Uterus (tissue), 4 donors: ENCODE results near the gene FSIP1. TPM values are rescaled to one million over a fixed set of nuclear protein-coding genes. Genes with fewer than 3 reads are reported as not detected.

Experiments
- DNase-seq, 2 donors: peaks; one replicate each; pipeline ENCODE4 v3.0.0-alpha.2; 2019 to 2020
- H3K27ac ChIP-seq, 2 donors: fragments of 200-600 bp; sonication (generic); 1 replicate in 1 of 2; 2 replicates in 1 of 2; pipeline ENCODE4 v1.5.1; 2016 to 2018
- H3K27me3 ChIP-seq, 2 donors: fragments of 200-600 bp; sonication (generic); one replicate each; pipeline ENCODE4 v1.5.1; 2018 to 2019; ENCODE audit warnings: control low read depth in 1 of 2
- H3K36me3 ChIP-seq, 2 donors: fragments of 200-600 bp; sonication (generic); one replicate each; pipeline ENCODE4 v1.5.1; 2019; ENCODE audit warnings: control low read depth in 1 of 2
- H3K4me1 ChIP-seq, 2 donors: fragments of 200-600 bp; sonication (generic); one replicate each; pipeline ENCODE4 v1.5.1; 2018 to 2019; ENCODE audit warnings: control low read depth in 1 of 2
- H3K4me3 ChIP-seq, 2 donors: fragments of 200-600 bp; sonication (generic); 1 replicate in 1 of 2; 2 replicates in 1 of 2; pipeline ENCODE4 v1.5.1; 2018 to 2019; ENCODE audit warnings: mild to moderate bottlenecking in 1 of 2
- H3K9me3 ChIP-seq, 2 donors: fragments of 200-600 bp; sonication (generic); one replicate each; pipeline ENCODE4 v1.5.1; 2019; ENCODE audit warnings: control low read depth in 1 of 2
- CTCF ChIP-seq, 4 experiments: fragments of 200-600 bp in 2 of 4; fragments of 450-650 bp in 2 of 4; sonication (generic) in 2 of 4; IDR thresholded peaks; one replicate each; pipeline ENCODE4 v1.5.1; 2016 to 2019; ENCODE audit warnings: antibody characterized with exemption in 4 of 4, mild to moderate bottlenecking in 2 of 4, moderate library complexity in 1 of 4
- POLR2A ChIP-seq, 2 donors: fragments of 450-650 bp; IDR thresholded peaks; one replicate each; pipeline ENCODE4 v1.6.1; 2016; ENCODE audit warnings: antibody characterized with exemption in 2 of 2, mild to moderate bottlenecking in 1 of 2, moderate library complexity in 1 of 2
- intact Hi-C: fragments of 100-400 bp; cut with DNase I; formaldehyde crosslinking; loops from one replicate; pipeline ENCODE4 v1.15.1; 2023; ENCODE audit warnings: low total_unique reads
- total RNA-seq, 4 donors: library from RNA; depleted of rRNA in 3 of 4; stranded (reverse); fragments of >200 nt in 3 of 4; gene quantifications; one replicate each; pipeline versions ENCODE4 v1.1.0 to v1.2.4, GENCODE V29; 2014 to 2023
- donor health status: DM: yes; HTN: yes; CAD: no.

Gene FSIP1
- total RNA-seq, 4 donors from 2014 or later = 0.77 to 4.3 (median 2.6) TPM

- intact Hi-C loops = no loop called here
- TF ChIP-seq POLR2A (IDR thresholded peaks at IDR 0.05) (no peak), CTCF (IDR thresholded peaks at IDR 0.05) (no peak)
Measured at GRCh38 chr15:39699516-39700374, 82.9 kb downstream of the FSIP1 start.

GRCh38 chr15:39698444-39699390 is 83.9 kb downstream of the FSIP1 start:
- Histone ChIP-seq H3K36me3 (no peaks in the 10 kb centered on the region), H3K4me3 (no peak overlapping the region), H3K27me3 (no peaks in the 10 kb centered on the region), H3K9me3 (no peaks in the 10 kb centered on the region), H3K27ac (no peak overlapping the region), H3K4me1 (no peaks in the 10 kb centered on the region)
- intact Hi-C loops = no loop called here
- TF ChIP-seq POLR2A (IDR thresholded peaks at IDR 0.05) (no peak), CTCF (IDR thresholded peaks at IDR 0.05) (no peak)
- no peak for DNase-seq

More at GRCh38 chr15:39699516-39700374, 82.9 kb downstream of the FSIP1 start:
- Histone ChIP-seq H3K4me3 (no peak overlapping the region), H3K27ac (no peak overlapping the region), H3K27me3 (no peaks in the 10 kb centered on the region), H3K4me1 (no peaks in the 10 kb centered on the region), H3K36me3 (no peaks in the 10 kb centered on the region), H3K9me3 (no peaks in the 10 kb centered on the region)
- no peak for DNase-seq

GRCh38 chr15:39697509-39697908 is 85.1 kb downstream of the FSIP1 start:
- intact Hi-C loops = no loop called here
- no peak overlapping the region for H3K4me3 ChIP-seq

GRCh38 chr15:39695793-39696192 is 86.8 kb downstream of the FSIP1 start:
- TF ChIP-seq POLR2A (IDR thresholded peaks at IDR 0.05) (no peak), CTCF (IDR thresholded peaks at IDR 0.05) (no peak)
- intact Hi-C loops = no loop called here
- H3K9me3 ChIP-seq = no peaks in the 10 kb centered on the region
- H3K27ac ChIP-seq = no peak overlapping the region
- H3K4me1 ChIP-seq = no peaks in the 10 kb centered on the region
- H3K36me3 ChIP-seq = no peaks in the 10 kb centered on the region
- DNase-seq = no peak
- no peak overlapping the region for H3K4me3 ChIP-seq
- no peaks in the 10 kb centered on the region for H3K27me3 ChIP-seq

More at GRCh38 chr15:39697509-39697908, 85.1 kb downstream of the FSIP1 start:
- TF ChIP-seq POLR2A (IDR thresholded peaks at IDR 0.05) = no peak
- TF ChIP-seq CTCF (IDR thresholded peaks at IDR 0.05) = no peak
- Histone ChIP-seq H3K4me1 (no peaks in the 10 kb centered on the region), H3K36me3 (no peaks in the 10 kb centered on the region), H3K27ac (no peak overlapping the region), H3K9me3 (no peaks in the 10 kb centered on the region), H3K27me3 (no peaks in the 10 kb centered on the region)
- no peak for DNase-seq
